HEK293T (cell line): ENCODE data around the gene TBC1D14.

Experiments used
- CTBP1 ChIP-seq: fragments of 450-650 bp; IDR thresholded peaks from 2 replicates; pipeline ENCODE4 v1.6.1; 2016; ENCODE audit warnings: borderline replicate concordance
- FOXA1 ChIP-seq: fragments of 450-650 bp; IDR thresholded peaks from 2 replicates; pipeline ENCODE4 v1.6.1; 2016; ENCODE audit warnings: mild to moderate bottlenecking
- SP1 ChIP-seq: fragments of 450-650 bp; IDR thresholded peaks from 2 replicates; pipeline ENCODE4 v1.6.1; 2017
- SUZ12 ChIP-seq: fragments of 450-650 bp; IDR thresholded peaks from 2 replicates; pipeline ENCODE4 v1.6.1; 2016; ENCODE audit warnings: mild to moderate bottlenecking
- TARDBP ChIP-seq: fragments of 450-650 bp; IDR thresholded peaks from 2 replicates; pipeline ENCODE4 v1.6.1; 2016
- ZNF384 ChIP-seq: fragments of 450-650 bp; IDR thresholded peaks from 2 replicates; pipeline ENCODE4 v1.6.1; 2016
- TF ChIP-seq, protein P1 (sequence below): fragments of 450-650 bp; IDR thresholded peaks from 2 replicates; pipeline ENCODE4 v1.6.1; 2016

- TF ChIP-seq ZNF384 (no peak), FOXA1 (no peak), SP1 (no peak), TARDBP (no peak), CTBP1 (no peak), SUZ12 (no peak)
- TF ChIP-seq, protein P1, sequence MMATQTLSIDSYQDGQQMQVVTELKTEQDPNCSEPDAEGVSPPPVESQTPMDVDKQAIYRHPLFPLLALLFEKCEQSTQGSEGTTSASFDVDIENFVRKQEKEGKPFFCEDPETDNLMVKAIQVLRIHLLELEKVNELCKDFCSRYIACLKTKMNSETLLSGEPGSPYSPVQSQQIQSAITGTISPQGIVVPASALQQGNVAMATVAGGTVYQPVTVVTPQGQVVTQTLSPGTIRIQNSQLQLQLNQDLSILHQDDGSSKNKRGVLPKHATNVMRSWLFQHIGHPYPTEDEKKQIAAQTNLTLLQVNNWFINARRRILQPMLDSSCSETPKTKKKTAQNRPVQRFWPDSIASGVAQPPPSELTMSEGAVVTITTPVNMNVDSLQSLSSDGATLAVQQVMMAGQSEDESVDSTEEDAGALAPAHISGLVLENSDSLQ, result no peak
Measured at GRCh38 chr4:6938647-6939271, 29.1 kb downstream of the TBC1D14 start.
